22Rv1 (cell line): ENCODE results near the gene EGR2.

Experiments
- CTCF ChIP-seq: fragments of 450-650 bp; IDR thresholded peaks from 2 replicates; pipeline ENCODE4 v1.5.1; 2017; ENCODE audit warnings: mild to moderate bottlenecking
- ZFX ChIP-seq: fragments of 450-650 bp; IDR thresholded peaks from 2 replicates; pipeline ENCODE4 v1.6.1; 2017; ENCODE audit warnings: antibody characterized with exemption, borderline replicate concordance

- no peak for TF ChIP-seq CTCF
- TF ChIP-seq ZFX = no peak
These were observed 38.0 kb downstream of the EGR2 start for GRCh38 chr10:62778125-62778524.
